Suprapubic skin (tissue), 4 donors: ENCODE results near the gene STX7. TPM values are rescaled to one million over a fixed set of nuclear protein-coding genes. Genes with fewer than 3 reads are reported as not detected.
"Not testable (repeated sequence)": the region's sequence is repeated elsewhere in the genome, so short reads cannot be mapped to it uniquely, and the experiment has no call there.

ENCODE experiments used
- DNase-seq, 2 donors: peaks; one replicate each; pipeline ENCODE4 v3.0.0-alpha.2; 2019; ENCODE audit warnings: low spot score in 2 of 2
- H3K27ac ChIP-seq: fragments of 200-600 bp; sonication (generic); one replicate; pipeline ENCODE4 v1.5.1; 2019
- H3K27me3 ChIP-seq: fragments of 200-600 bp; sonication (generic); one replicate; pipeline ENCODE4 v1.5.1; 2019
- H3K36me3 ChIP-seq: fragments of 200-600 bp; sonication (generic); one replicate; pipeline ENCODE4 v1.5.1; 2019
- H3K4me1 ChIP-seq: fragments of 200-600 bp; sonication (generic); one replicate; pipeline ENCODE4 v1.5.1; 2019
- H3K4me3 ChIP-seq: fragments of 200-600 bp; sonication (generic); one replicate; pipeline ENCODE4 v1.5.1; 2019; ENCODE audit warnings: mild to moderate bottlenecking
- H3K9me3 ChIP-seq: fragments of 200-600 bp; sonication (generic); one replicate; pipeline ENCODE4 v1.5.1; 2019
- EP300 ChIP-seq: sonication (generic); formaldehyde crosslinking; IDR thresholded peaks from one replicate; pipeline ENCODE4 v1.6.1; 2017; ENCODE audit warnings: antibody characterized with exemption
- POLR2A ChIP-seq, 2 donors: fragments of 450-650 bp; IDR thresholded peaks; one replicate each; pipeline ENCODE4 v1.6.1; 2017; ENCODE audit warnings: antibody characterized with exemption in 2 of 2, mild to moderate bottlenecking in 2 of 2, moderate library complexity in 2 of 2
- POLR2AphosphoS5 ChIP-seq, 3 donors: sonication (generic); formaldehyde crosslinking; IDR thresholded peaks; one replicate each; pipeline ENCODE4 v1.6.1; 2017; ENCODE audit warnings: antibody characterized with exemption in 3 of 3
- WGBS: methylation state at CpG from one replicate; pipeline ENCODE4 v1.1.5; 2018; 5-methylcytosine and 5-hydroxymethylcytosine counted together
- total RNA-seq, 4 donors: library from RNA; depleted of rRNA; stranded (reverse); fragments of >200 nt; gene quantifications; one replicate each; pipeline ENCODE4 v1.1.0, GENCODE V29; 2016
- TF ChIP-seq, protein P1 (sequence below), 2 donors: fragments of 200-600 bp in 1 of 2; fragments of 450-650 bp in 1 of 2; sonication (generic) in 1 of 2; IDR thresholded peaks; one replicate each; pipeline ENCODE4 v1.5.1; 2016 to 2019; ENCODE audit warnings: antibody characterized with exemption in 2 of 2, mild to moderate bottlenecking in 1 of 2, moderate library complexity in 1 of 2

STX7 gene, protein sequence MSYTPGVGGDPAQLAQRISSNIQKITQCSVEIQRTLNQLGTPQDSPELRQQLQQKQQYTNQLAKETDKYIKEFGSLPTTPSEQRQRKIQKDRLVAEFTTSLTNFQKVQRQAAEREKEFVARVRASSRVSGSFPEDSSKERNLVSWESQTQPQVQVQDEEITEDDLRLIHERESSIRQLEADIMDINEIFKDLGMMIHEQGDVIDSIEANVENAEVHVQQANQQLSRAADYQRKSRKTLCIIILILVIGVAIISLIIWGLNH
- 10 to 100 TPM; 24.9 to 43.5 (median 31.8) TPM for total RNA-seq

DNA sequence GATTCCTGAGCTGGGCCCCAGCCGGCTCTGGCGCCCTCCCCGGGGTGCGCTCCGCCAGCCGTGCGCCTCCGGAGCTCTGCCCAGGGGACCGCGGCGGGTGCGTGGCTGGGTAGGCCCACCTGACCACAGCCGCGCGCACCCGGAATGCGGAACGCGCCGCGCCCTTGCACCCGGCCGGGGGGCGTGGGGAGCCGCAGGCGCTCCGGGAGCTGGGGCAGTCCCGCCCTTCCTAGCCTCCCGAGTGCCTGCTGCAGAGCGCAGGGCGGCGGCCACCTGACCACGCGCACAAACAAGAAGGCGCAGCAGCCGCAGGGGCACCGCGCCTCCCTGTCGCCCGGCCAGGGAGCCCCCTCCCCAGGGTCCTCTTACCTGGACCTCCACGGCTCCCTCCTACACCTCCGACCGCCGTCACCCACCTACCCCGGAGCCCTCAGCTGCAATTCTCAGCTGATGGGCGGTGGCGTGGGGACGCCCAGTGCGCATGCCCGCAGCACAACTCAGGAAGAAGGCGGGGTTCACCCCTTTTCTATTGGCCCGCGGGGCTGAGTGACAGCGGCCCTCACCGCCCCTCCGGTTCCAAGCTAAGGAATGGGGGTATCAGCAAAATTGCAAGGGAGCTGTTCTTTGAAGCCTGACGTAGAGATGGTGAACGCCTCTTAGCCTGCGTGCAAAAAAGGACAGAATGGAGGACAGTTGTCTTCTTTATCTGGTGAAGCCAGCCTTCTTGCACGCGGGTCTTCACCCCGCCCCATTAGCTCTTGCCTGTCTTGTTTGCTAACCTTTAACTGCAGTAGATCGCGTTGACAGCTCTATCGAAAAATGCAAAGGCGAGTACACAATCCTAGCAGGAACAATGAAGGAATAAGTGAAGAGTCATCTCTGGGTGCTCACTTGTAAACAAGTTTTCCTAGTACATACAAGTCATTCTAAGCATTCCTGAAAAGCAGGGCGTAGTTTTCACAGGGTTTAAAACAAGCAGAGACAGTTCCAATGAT, at the start of gene STX7:
STX7 (minus strand) TSS at position 479 of the 995 bp plus-strand sequence. CDS start 9,586 bp downstream, outside the sequence.
- Histone ChIP-seq H3K9me3 (no peaks in the 10 kb centered on the region), H3K4me1 (peaks cover 31% of the 10 kb centered on the region), H3K36me3 (no peaks in the 10 kb centered on the region), H3K27me3 (no peaks in the 10 kb centered on the region), H3K4me3 (peak within 1 kb of the TSS; percentile 66), H3K27ac (peak within 1 kb of the TSS; percentile 89)
- peak; percentile 93 to 94 for DNase-seq
- WGBS = 1% methylated on average over 47 of the region's 67 CpGs
- peak in 2 of 3 donors; percentile 9 to 48 for TF ChIP-seq POLR2AphosphoS5 (IDR thresholded peaks at IDR 0.05)
- TF ChIP-seq EP300 = no peak
- peak in 1 of 2 donors; percentile 54 for TF ChIP-seq POLR2A (IDR thresholded peaks at IDR 0.05)
- TF ChIP-seq, protein P1, sequence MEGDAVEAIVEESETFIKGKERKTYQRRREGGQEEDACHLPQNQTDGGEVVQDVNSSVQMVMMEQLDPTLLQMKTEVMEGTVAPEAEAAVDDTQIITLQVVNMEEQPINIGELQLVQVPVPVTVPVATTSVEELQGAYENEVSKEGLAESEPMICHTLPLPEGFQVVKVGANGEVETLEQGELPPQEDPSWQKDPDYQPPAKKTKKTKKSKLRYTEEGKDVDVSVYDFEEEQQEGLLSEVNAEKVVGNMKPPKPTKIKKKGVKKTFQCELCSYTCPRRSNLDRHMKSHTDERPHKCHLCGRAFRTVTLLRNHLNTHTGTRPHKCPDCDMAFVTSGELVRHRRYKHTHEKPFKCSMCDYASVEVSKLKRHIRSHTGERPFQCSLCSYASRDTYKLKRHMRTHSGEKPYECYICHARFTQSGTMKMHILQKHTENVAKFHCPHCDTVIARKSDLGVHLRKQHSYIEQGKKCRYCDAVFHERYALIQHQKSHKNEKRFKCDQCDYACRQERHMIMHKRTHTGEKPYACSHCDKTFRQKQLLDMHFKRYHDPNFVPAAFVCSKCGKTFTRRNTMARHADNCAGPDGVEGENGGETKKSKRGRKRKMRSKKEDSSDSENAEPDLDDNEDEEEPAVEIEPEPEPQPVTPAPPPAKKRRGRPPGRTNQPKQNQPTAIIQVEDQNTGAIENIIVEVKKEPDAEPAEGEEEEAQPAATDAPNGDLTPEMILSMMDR (IDR thresholded peaks at IDR 0.05) = no peak

DNA sequence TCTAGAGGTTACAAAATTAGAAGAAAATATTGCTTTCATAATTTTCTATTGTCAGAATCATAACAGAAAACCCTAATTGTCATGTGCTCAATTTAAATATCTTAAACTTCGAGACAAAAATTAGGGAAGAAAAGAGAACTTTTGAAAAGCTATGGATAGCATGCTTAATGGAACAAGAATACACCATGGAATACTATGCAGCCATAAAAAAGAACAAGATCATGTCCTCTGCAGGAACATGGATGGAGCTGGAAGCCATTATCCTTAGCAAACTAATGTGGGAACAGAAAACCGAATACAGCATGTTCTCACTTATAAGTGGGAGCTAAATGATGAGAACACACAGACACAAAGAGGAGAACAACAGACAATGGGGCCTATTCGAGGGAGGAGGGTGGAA, 47.2 kb upstream of the STX7 start:
- H3K27ac ChIP-seq, H3K4me3 ChIP-seq, H3K9me3 ChIP-seq, H3K27me3 ChIP-seq, DNase-seq, H3K4me1 ChIP-seq, H3K36me3 ChIP-seq: not testable (repeated sequence)
- WGBS = 76% methylated on average over 3 of the region's 3 CpGs

DNA sequence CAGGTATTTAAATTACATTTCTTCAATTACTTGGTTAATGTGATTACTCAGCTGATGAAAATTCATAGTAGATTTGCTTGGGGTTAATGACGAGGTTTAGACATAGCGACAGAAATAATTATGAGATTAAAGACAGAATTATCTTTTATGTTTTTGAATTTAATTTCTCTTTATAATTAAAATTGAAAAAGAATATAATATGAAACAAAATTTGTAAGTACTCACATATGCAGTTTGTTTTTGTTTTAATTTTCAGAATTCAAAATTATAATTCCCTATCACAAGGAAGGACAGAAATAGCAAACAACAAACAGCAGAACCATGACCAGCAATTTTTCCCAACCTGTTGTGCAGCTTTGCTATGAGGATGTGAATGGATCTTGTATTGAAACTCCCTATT, 39.5 kb upstream of the STX7 start, which contains the start of gene TAAR8:
TAAR8 (plus strand) TSS at position 301 of the 400 bp plus-strand sequence; CDS start at position 322, 21 bp downstream.
- TF ChIP-seq EP300 = no peak
- no peak for TF ChIP-seq POLR2A (IDR thresholded peaks at IDR 0.05)
- Histone ChIP-seq H3K4me1 (no peaks in the 10 kb centered on the region), H3K36me3 (no peaks in the 10 kb centered on the region), H3K4me3 (no peak within 1 kb of the TSS), H3K9me3 (no peaks in the 10 kb centered on the region), H3K27ac (no peak within 1 kb of the TSS), H3K27me3 (peaks cover 9% of the 10 kb centered on the region)
- no peak for DNase-seq
- 87% methylated on average over 2 of the region's 2 CpGs for WGBS

DNA sequence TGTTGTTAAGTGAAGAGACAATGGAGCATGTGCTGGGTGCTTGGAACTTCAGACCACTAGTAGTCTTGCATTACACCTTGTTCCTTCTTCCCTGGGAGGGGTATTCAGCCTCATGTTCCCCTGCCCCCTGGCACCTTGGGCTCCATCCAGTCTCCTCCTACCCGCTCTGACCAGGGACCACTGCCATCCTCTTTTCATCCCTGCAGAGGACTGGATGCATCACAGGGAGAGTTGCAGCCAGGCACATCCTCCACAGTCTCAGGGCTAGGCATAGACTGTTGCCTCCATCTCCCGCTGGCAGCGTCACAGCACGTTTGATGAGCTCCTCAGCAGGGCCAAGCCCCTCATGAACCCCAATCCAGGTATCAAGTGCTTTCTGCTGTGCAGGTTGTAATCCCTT, 38.3 kb upstream of the STX7 start:
- no peak for TF ChIP-seq POLR2A (IDR thresholded peaks at IDR 0.05)
- TF ChIP-seq EP300 = no peak
- TF ChIP-seq, protein P1 (IDR thresholded peaks at IDR 0.05) = no peak
- TF ChIP-seq POLR2AphosphoS5 (IDR thresholded peaks at IDR 0.05) = no peak
- Histone ChIP-seq H3K27me3 (peaks cover 9% of the 10 kb centered on the region), H3K4me1 (no peaks in the 10 kb centered on the region), H3K4me3 (no peak overlapping the region), H3K9me3 (no peaks in the 10 kb centered on the region), H3K36me3 (no peaks in the 10 kb centered on the region), H3K27ac (no peak overlapping the region)
- WGBS = 79% methylated on average over 3 of the region's 4 CpGs
- DNase-seq = no peak

DNA sequence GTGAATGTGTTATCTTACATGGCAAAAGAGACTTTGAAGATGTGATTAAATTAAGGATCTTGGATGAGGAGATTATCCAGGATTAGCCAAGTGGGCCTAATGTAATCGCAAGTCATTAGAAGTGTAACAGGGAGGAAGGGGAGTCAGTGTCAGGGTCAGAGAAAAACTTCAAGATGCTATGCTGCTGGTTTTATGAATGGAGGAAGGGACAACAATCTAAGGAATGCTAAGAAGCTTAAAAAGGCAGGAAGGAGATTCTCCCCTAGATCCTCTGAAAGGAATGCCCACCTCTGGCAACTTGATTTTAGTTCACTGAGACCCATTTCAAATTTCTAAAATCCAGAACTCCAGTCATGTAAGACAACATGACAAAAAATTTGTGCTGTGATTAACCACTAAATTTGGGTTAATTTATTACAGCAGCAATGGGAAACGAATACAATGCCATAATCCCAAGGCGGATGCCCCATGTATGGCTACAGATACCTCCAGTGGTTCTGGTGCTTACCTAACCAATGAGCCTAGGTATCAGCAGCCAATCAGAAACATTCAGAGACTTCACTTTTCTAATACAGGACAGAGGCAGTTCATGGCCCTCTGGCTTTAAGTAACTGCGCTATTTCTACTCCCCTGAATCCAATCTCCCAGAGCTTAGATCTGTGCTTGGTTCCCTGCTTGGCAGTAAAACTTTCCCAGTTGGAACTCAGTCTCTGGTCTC, 36.0 kb upstream of the STX7 start:
- WGBS = 86% methylated on average over 4 of the region's 4 CpGs
- Histone ChIP-seq H3K4me1 (no peaks in the 10 kb centered on the region), H3K4me3 (no peak overlapping the region), H3K27ac (no peak overlapping the region), H3K36me3 (no peaks in the 10 kb centered on the region), H3K27me3 (peaks cover 7% of the 10 kb centered on the region), H3K9me3 (no peaks in the 10 kb centered on the region)
- no peak for DNase-seq
- TF ChIP-seq POLR2AphosphoS5 (IDR thresholded peaks at IDR 0.05) (no peak), EP300 (no peak), POLR2A (IDR thresholded peaks at IDR 0.05) (no peak)
- TF ChIP-seq, protein P1 (IDR thresholded peaks at IDR 0.05) = no peak
